H1 (cell line): Measurements from ENCODE around the gene SLC27A1. TPM values are rescaled to one million over a fixed set of nuclear protein-coding genes. Genes with fewer than 3 reads are reported as not detected.

Source experiments
- CBX5 ChIP-seq: fragments of 300-800, 300-1000 bp; sonication (generic); IDR thresholded peaks from 2 replicates; pipeline ENCODE4 v1.7.1; 2016; ENCODE audit warnings: antibody characterized with exemption, low read length, low read depth
- HDAC2 ChIP-seq, 2 experiments: fragments of 300-600 bp in 1 of 2; sonication (generic) in 1 of 2; IDR thresholded peaks; 2 replicates each; pipeline ENCODE4 v1.6.1; 2011 to 2012; ENCODE audit warnings: low read depth in 2 of 2, low read length in 2 of 2, mild to moderate bottlenecking in 2 of 2, moderate library complexity in 2 of 2, borderline replicate concordance in 1 of 2, inconsistent platforms in 1 of 2
- PHF8 ChIP-seq: fragments of 200-600 bp; sonication (generic); conservative IDR thresholded peaks from 2 replicates; pipeline ENCODE4 v1.7.1; 2012; ENCODE audit warnings: low read depth, mild to moderate bottlenecking, inconsistent platforms, low read length, moderate library complexity
- RNF2 ChIP-seq: fragments of 200-900, 300-1000 bp; sonication (generic); IDR thresholded peaks from 2 replicates; pipeline ENCODE4 v1.7.1; 2016; ENCODE audit warnings: borderline replicate concordance, low read depth, mild to moderate bottlenecking, antibody characterized with exemption, low read length; ENCODE audit not compliant: poor library complexity, severe bottlenecking; ENCODE audit errors: missing control alignments
- SUZ12 ChIP-seq: fragments of 200-600 bp; sonication (generic); IDR thresholded peaks from 2 replicates; pipeline ENCODE4 v1.6.1; 2012; ENCODE audit warnings: mild to moderate bottlenecking, inconsistent platforms, low read length, moderate library complexity, mixed read lengths
- TBP ChIP-seq: IDR thresholded peaks from 2 replicates; pipeline ENCODE4 v1.6.1; 2011; ENCODE audit warnings: low read depth, low read length, improper control_type of control experiment
- polyA plus RNA-seq, 7 experiments: library from polyadenylated mRNA; depleted of rRNA in 3 of 7; stranded (reverse) in 5 of 7; unstranded in 2 of 7; fragments of >200 nt in 5 of 7; fragments of 200-250 nt in 2 of 7; gene quantifications; 1 replicate in 5 of 7; 2 replicates in 1 of 7; 4 replicates in 1 of 7; pipeline versions ENCODE4 v1.2.1 to v1.2.3, GENCODE V29; 2011 to 2013; ENCODE audit warnings: missing spikeins in 2 of 7, mixed read lengths in 2 of 7
- total RNA-seq: library from RNA; stranded (reverse); fragmentation: NEBNext Ultra II Directional; extraction: Animal tissue kit (Norgen Biotek cat#: 25700); gene quantifications from 2 replicates; pipeline ENCODE4 v1.2.1, GENCODE V29; 2021

The SLC27A1 gene
- total and polyA plus RNA-seq, 2 of the 8 experiments (the other 6 are each of a cell fraction or from before 2014, with no cell fraction given) = 7.5 to 9.1 TPM

DNA sequence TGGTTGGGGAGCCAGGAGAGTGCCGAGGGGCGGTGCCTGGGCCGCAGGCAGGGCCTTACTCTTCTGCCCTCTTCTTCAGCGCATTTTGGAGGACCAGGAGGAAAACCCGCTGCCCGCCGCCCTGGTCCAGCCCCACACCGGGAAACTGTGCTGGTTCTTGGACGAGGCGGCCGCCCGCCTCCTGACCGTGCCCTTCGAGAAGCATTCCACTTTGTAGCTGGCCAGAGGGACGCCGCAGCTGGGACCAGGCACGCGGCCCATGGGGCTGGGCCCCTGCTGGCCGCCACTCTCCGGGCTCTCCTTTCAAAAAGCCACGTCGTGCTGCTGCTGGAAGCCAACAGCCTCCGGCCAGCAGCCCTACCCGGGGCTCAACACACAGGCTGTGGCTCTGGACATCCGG, 50.5 kb downstream of the SLC27A1 start (continued):
- TF ChIP-seq RNF2 (no peak), TBP (no peak), HDAC2 (IDR thresholded peaks at IDR 0.05; ENCODE audit: borderline replicate concordance in 1 of 2, low read depth in 2 of 2, low read length in 2 of 2) (no peak), CBX5 (no peak), PHF8 (no peak), SUZ12 (no peak)
